Measurements from ENCODE around the gene ACLY.

DNA sequence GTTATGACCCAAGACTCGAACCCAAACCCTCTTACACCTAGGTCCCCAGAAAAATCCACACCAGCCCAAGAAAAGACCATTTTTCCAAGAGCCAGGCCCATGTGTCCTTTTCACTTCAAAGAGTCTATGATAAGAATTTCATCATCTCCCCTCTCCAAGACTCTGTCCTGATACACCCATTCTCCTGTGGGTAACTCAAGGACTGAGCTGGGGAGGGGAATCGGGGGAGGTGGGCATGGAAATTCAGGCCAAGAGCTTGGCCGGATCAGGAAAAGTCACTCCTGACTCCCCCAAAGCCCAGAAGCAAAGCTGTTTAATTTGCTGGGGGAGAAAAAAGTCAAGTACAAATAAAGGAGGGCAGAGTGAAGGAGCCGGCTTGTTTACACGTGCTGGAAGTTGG, 3.7 kb downstream of the ACLY start:
- TF ChIP-seq POLR2A (IDR thresholded peaks at IDR 0.05): no peak
- TF ChIP-seq, protein P1, sequence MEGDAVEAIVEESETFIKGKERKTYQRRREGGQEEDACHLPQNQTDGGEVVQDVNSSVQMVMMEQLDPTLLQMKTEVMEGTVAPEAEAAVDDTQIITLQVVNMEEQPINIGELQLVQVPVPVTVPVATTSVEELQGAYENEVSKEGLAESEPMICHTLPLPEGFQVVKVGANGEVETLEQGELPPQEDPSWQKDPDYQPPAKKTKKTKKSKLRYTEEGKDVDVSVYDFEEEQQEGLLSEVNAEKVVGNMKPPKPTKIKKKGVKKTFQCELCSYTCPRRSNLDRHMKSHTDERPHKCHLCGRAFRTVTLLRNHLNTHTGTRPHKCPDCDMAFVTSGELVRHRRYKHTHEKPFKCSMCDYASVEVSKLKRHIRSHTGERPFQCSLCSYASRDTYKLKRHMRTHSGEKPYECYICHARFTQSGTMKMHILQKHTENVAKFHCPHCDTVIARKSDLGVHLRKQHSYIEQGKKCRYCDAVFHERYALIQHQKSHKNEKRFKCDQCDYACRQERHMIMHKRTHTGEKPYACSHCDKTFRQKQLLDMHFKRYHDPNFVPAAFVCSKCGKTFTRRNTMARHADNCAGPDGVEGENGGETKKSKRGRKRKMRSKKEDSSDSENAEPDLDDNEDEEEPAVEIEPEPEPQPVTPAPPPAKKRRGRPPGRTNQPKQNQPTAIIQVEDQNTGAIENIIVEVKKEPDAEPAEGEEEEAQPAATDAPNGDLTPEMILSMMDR (IDR thresholded peaks at IDR 0.05): no peak
